ENCODE data around the gene ACAD9. TPM values are rescaled to one million over a fixed set of nuclear protein-coding genes. Genes with fewer than 3 reads are reported as not detected.

The ACAD9 gene
- total and polyA plus RNA-seq, 11 donors: 24.6 to 44.9 (median 36.5) TPM

GRCh38 chr3:128841926-128842920 is 37.2 kb upstream of the ACAD9 start:
- no peak overlapping the region for H3K27ac ChIP-seq
- ATAC-seq: no peak
- intact Hi-C loops (cut with DNase I): loop anchor here in 3 of 10 donors (10.0 kb wide), 3 partner anchors 47 to 227 kb away; no protein-coding TSS in a partner anchor
- H3K9me3 ChIP-seq: no peaks in the 10 kb centered on the region
- TF ChIP-seq POLR2A (IDR thresholded peaks at IDR 0.05) (no peak), CTCF (IDR thresholded peaks at IDR 0.05) (no peak)
- H3K27me3 ChIP-seq: no peaks in the 10 kb centered on the region
- H3K4me1 ChIP-seq: peaks cover 0 to 21% (median 9%) of the 10 kb centered on the region in 12 donors
- DNase-seq: no peak
- WGBS, 4 donors: 84 to 92% (median 89%) methylated on average over 9 to 10 of the region's 10 CpGs
- H3K36me3 ChIP-seq: no peaks in the 10 kb centered on the region
- H3K4me3 ChIP-seq: no peak overlapping the region

- WGBS, 4 donors: 94 to 100% (median 96%) methylated on average over 5 to 6 of the region's 6 CpGs
- Histone ChIP-seq H3K27ac (no peak overlapping the region), H3K4me1 (peaks cover 0 to 21% (median 9%) of the 10 kb centered on the region in 12 donors), H3K4me3 (no peak overlapping the region), H3K36me3 (no peaks in the 10 kb centered on the region), H3K9me3 (no peaks in the 10 kb centered on the region), H3K27me3 (no peaks in the 10 kb centered on the region)
- no peak for TF ChIP-seq POLR2A (IDR thresholded peaks at IDR 0.05)
- no peak for TF ChIP-seq CTCF (IDR thresholded peaks at IDR 0.05)
- DNase-seq (no peak), ATAC-seq (no peak)
- intact Hi-C loops (cut with DNase I): loop anchor here in 3 of 10 donors (10.0 kb wide), 3 partner anchors 50 to 230 kb away; no protein-coding TSS in a partner anchor
Observed at GRCh38 chr3:128844502-128844901, 34.9 kb upstream of the ACAD9 start.

- no peaks in the 10 kb centered on the region for H3K9me3 ChIP-seq
- no peaks in the 10 kb centered on the region for H3K27me3 ChIP-seq
- intact Hi-C loops (cut with DNase I): loop anchor here in 8 of 10 donors (5.0 to 10.0 kb wide), 8 partner anchors 43 to 230 kb away; no protein-coding TSS in a partner anchor
- H3K36me3 ChIP-seq: no peaks in the 10 kb centered on the region
- H3K27ac ChIP-seq: peak overlapping the region in 11 of 12 donors; percentile 17 to 91 (median 79)
- WGBS, 4 donors: 35 to 51% (median 38%) methylated on average over 11 to 14 of the region's 14 CpGs
- DNase-seq: no peak
- H3K4me3 ChIP-seq: peak overlapping the region in 11 of 12 donors; percentile 14 to 60 (median 51)
- TF ChIP-seq POLR2A (IDR thresholded peaks at IDR 0.05) (no peak), CTCF (IDR thresholded peaks at IDR 0.05) (peak in 1 of 12 donors; percentile 6)
- ATAC-seq: no peak
- peaks cover 0 to 21% (median 9%) of the 10 kb centered on the region in 12 donors for H3K4me1 ChIP-seq
Observed at GRCh38 chr3:128845119-128845777, 34.2 kb upstream of the ACAD9 start.
